Measurements from ENCODE around the gene DNAJA3.

DNA sequence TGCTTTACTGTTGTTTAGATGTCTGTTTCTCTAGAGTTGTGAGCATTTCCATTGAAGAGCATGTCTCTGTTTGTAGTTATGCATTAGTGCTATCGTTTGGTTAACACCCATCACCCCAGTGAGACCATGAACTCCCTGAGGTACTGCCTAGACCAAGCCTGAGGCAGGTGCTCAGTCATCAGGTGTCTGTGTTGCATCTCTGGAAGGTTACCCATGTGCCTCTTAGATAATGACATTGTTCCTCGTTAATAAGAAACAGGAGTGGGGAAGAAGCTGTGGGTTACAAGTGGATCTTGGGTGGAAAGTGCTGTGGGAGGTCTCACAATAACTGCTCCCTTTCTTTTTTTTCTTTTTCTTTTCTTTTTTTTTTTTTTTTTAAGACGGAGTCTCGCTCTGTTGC lies 18.3 kb downstream of the DNAJA3 start:
- no peak for TF ChIP-seq EZH2 (IDR thresholded peaks at IDR 0.05; ENCODE audit: low read depth)
- TF ChIP-seq, protein P1, sequence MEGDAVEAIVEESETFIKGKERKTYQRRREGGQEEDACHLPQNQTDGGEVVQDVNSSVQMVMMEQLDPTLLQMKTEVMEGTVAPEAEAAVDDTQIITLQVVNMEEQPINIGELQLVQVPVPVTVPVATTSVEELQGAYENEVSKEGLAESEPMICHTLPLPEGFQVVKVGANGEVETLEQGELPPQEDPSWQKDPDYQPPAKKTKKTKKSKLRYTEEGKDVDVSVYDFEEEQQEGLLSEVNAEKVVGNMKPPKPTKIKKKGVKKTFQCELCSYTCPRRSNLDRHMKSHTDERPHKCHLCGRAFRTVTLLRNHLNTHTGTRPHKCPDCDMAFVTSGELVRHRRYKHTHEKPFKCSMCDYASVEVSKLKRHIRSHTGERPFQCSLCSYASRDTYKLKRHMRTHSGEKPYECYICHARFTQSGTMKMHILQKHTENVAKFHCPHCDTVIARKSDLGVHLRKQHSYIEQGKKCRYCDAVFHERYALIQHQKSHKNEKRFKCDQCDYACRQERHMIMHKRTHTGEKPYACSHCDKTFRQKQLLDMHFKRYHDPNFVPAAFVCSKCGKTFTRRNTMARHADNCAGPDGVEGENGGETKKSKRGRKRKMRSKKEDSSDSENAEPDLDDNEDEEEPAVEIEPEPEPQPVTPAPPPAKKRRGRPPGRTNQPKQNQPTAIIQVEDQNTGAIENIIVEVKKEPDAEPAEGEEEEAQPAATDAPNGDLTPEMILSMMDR (conservative IDR thresholded peaks at IDR 0.05), result no peak
